ENCODE measurements around the gene NANS. TPM values are rescaled to one million over a fixed set of nuclear protein-coding genes. Genes with fewer than 3 reads are reported as not detected.

Gene NANS
- polyA plus RNA-seq, 1 donor from 2014 or later: 16.9 TPM

- TF ChIP-seq SMC3 (conservative IDR thresholded peaks at IDR 0.05; ENCODE audit: poor library complexity) (no peak), REST (IDR thresholded peaks at IDR 0.05; ENCODE audit: borderline replicate concordance) (no peak), POLR2AphosphoS5 (IDR thresholded peaks at IDR 0.05) (no peak), MXI1 (conservative IDR thresholded peaks at IDR 0.05; ENCODE audit: poor library complexity, severe bottlenecking) (no peak), TAF1 (IDR thresholded peaks at IDR 0.05; ENCODE audit: low read depth) (no peak), EZH2 (IDR thresholded peaks at IDR 0.05; ENCODE audit: borderline replicate concordance, insufficient read depth, low read length, poor library complexity, severe bottlenecking) (no peak)
- no peaks in the 10 kb centered on the region for H3K9me2 ChIP-seq (ENCODE audit: insufficient read depth, low read length)
- no peaks in the 10 kb centered on the region for H3K9me3 ChIP-seq (ENCODE audit: low read length)
- no peak overlapping the region for H2AFZ ChIP-seq (ENCODE audit: low read depth, low read length)
- no peaks in the 10 kb centered on the region for H3K27me3 ChIP-seq (ENCODE audit: insufficient read depth, low read depth, low read length)
- H3K4me2 ChIP-seq (ENCODE audit: low read length): no peak overlapping the region
- no peaks in the 10 kb centered on the region for H4K20me1 ChIP-seq (ENCODE audit: insufficient read depth)
- H3K9ac ChIP-seq (ENCODE audit: low read length): no peak overlapping the region
- no peaks in the 10 kb centered on the region for H3K79me2 ChIP-seq (replicated peaks; ENCODE audit: insufficient read depth, low read length)
- H3K36me3 ChIP-seq (ENCODE audit: insufficient read depth, low read length): no peaks in the 10 kb centered on the region
- no peak overlapping the region for H3K4me3 ChIP-seq (ENCODE audit: low read length)
- no peak overlapping the region for H3K27ac ChIP-seq (ENCODE audit: low read length)
- H3F3A ChIP-seq (ENCODE audit: insufficient read depth, low read length, poor library complexity, severe bottlenecking): no peaks in the 10 kb centered on the region
These were observed 25.4 kb upstream of the NANS start for GRCh38 chr9:98031169-98031568.

- no peaks in the 10 kb centered on the region for H3K27me3 ChIP-seq (ENCODE audit: insufficient read depth, low read depth, low read length)
- no peak overlapping the region for H3K9ac ChIP-seq (ENCODE audit: low read length)
- H3K27ac ChIP-seq (ENCODE audit: low read length): no peak overlapping the region
- no peaks in the 10 kb centered on the region for H3K9me3 ChIP-seq (ENCODE audit: low read length)
- no peaks in the 10 kb centered on the region for H3F3A ChIP-seq (ENCODE audit: insufficient read depth, low read length, poor library complexity, severe bottlenecking)
- H3K36me3 ChIP-seq (ENCODE audit: insufficient read depth, low read length): no peaks in the 10 kb centered on the region
- H3K9me2 ChIP-seq (ENCODE audit: insufficient read depth, low read length): no peaks in the 10 kb centered on the region
- TF ChIP-seq RAD21 (conservative IDR thresholded peaks at IDR 0.05) (no peak), SMC3 (conservative IDR thresholded peaks at IDR 0.05; ENCODE audit: poor library complexity) (no peak), MXI1 (conservative IDR thresholded peaks at IDR 0.05; ENCODE audit: poor library complexity, severe bottlenecking) (no peak), EP300 (conservative IDR thresholded peaks at IDR 0.05; ENCODE audit: poor library complexity, severe bottlenecking) (no peak), CTCF (IDR thresholded peaks at IDR 0.05; ENCODE audit: poor library complexity, severe bottlenecking) (no peak), EZH2 (IDR thresholded peaks at IDR 0.05; ENCODE audit: borderline replicate concordance, insufficient read depth, low read length, poor library complexity, severe bottlenecking) (no peak), TAF1 (IDR thresholded peaks at IDR 0.05; ENCODE audit: low read depth) (no peak), POLR2AphosphoS5 (IDR thresholded peaks at IDR 0.05) (no peak), REST (IDR thresholded peaks at IDR 0.05; ENCODE audit: borderline replicate concordance) (no peak)
- H2AFZ ChIP-seq (ENCODE audit: low read depth, low read length): no peak overlapping the region
- H3K4me2 ChIP-seq (ENCODE audit: low read length): no peak overlapping the region
- H3K79me2 ChIP-seq (replicated peaks; ENCODE audit: insufficient read depth, low read length): no peaks in the 10 kb centered on the region
- H4K20me1 ChIP-seq (ENCODE audit: insufficient read depth): no peaks in the 10 kb centered on the region
- no peak overlapping the region for H3K4me3 ChIP-seq (ENCODE audit: low read length)
These were observed 24.6 kb upstream of the NANS start for GRCh38 chr9:98031935-98032334.
